ENCODE data around the gene MTURN.
"Not testable (repeated sequence)": the region's sequence is repeated elsewhere in the genome, so short reads cannot be mapped to it uniquely, and the experiment has no call there.

Gene MTURN

GRCh38 chr7:30134611-30135300, at the start of gene MTURN:
TSS of gene MTURN (plus strand) at chr7:30134986. CDS start at chr7:30135137, 151 bp downstream.
- peak; percentile 74 to 78 for DNase-seq (ENCODE audit: low read depth in 2 of 2)

- DNase-seq (ENCODE audit: low read depth in 2 of 2), result no peak
These were observed 48.3 kb upstream of the MTURN start for GRCh38 chr7:30086529-30086928.

DNA sequence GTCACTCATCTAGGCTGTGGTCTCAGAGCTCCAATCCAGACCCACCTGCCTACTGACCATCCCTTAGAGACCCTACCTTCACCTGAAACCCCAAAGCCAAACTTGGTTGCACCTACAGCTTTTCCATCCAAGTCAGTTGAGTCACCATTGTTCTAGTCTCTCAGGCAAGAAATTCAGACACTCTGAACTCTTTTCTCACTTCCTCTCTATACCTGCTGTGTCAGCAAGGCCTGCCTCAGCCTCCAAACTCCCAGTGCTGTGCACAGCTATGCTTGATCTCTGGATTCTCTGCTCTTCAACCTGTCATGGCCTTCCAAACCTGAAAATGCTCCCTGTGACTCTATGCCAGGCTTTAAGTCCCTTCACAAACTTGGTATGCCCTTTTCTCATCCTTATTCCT, 47.4 kb upstream of the MTURN start:
- DNase-seq (ENCODE audit: low read depth in 2 of 2), result no peak

DNA sequence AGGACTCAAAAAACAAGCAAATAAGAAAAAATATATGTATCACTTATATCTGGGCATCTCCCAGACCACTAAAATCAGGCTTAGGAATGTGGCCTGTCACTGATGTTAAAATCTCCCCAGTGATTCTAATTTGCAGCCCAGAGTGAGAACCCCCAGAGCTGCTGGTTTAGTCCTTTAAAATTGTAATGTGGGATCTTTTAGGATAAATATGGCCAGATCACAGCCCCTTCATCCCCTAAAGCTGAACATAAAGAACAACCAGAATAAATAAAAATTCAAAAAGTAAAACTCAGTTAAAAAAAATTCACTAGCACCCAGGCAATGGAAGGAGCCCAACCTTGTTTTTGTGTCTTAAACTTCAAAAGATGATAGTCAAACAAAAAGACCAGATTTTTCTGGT, 46.4 kb upstream of the MTURN start:
- DNase-seq (ENCODE audit: low read depth in 2 of 2), result no peak

DNA sequence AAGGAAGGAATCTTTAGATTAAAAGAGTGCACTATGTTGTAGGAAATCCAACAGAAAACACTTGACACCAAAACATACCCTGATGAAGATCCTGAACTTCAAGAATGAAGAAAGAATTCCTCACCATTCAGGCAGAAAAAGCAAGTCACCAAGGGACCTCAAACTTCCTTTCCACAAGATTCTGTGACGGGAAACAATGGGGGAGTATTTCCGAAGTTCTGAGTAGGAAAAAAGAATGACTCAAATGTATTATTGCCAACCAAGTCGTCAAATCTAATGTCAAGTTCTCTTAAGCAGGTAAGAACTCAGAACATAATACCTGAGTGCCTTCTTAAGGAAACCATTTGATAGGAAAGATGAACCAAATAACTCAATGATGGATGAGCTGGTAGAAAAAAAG, 44.7 kb upstream of the MTURN start:
- DNase-seq (ENCODE audit: low read depth in 2 of 2), result no peak

- no peak for DNase-seq (ENCODE audit: low read depth in 2 of 2)
These were observed 43.3 kb upstream of the MTURN start for GRCh38 chr7:30091491-30091912.

GRCh38 chr7:30091987-30092386, 42.8 kb upstream of the MTURN start:
- DNase-seq (ENCODE audit: low read depth in 2 of 2), result no peak

DNA sequence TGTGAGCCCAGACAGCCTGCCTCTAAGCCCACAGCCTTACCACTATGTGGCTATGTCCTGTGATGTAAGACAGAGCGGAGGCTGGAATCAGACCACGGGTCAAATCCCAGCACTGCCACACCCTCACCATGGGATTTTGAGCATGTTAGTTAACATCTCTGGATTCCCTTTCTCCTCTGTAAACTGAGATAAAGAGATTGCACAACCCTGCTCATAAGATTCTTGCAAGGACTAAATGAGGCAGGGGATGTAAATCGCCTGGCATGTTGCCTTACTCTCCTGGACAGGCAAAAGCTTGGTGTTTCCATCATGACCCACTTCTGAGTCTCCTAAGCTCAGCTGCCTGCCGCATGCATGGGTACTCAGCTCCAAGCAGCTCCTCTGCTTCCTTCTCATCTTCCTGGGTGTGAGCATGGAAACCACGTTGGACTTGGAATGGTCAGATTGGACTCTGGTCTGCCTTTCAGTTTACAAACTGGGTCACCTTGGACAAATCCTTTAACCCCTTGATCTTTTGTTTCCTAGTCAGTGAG, 41.3 kb upstream of the MTURN start:
- DNase-seq (ENCODE audit: low read depth in 2 of 2), result no peak

- DNase-seq (ENCODE audit: low read depth in 2 of 2), result not testable (repeated sequence)
These were observed 36.2 kb upstream of the MTURN start for GRCh38 chr7:30098599-30098998.

- no peak for DNase-seq (ENCODE audit: low read depth in 2 of 2)
These were observed 32.5 kb upstream of the MTURN start for GRCh38 chr7:30102281-30102680.

GRCh38 chr7:30104157-30104556, 30.6 kb upstream of the MTURN start:
- no peak for DNase-seq (ENCODE audit: low read depth in 2 of 2)

- DNase-seq (ENCODE audit: low read depth in 2 of 2), result no peak
These were observed 22.6 kb upstream of the MTURN start for GRCh38 chr7:30112103-30112713.

GRCh38 chr7:30113144-30113543, 21.6 kb upstream of the MTURN start:
- DNase-seq (ENCODE audit: low read depth in 2 of 2), result no peak

DNA sequence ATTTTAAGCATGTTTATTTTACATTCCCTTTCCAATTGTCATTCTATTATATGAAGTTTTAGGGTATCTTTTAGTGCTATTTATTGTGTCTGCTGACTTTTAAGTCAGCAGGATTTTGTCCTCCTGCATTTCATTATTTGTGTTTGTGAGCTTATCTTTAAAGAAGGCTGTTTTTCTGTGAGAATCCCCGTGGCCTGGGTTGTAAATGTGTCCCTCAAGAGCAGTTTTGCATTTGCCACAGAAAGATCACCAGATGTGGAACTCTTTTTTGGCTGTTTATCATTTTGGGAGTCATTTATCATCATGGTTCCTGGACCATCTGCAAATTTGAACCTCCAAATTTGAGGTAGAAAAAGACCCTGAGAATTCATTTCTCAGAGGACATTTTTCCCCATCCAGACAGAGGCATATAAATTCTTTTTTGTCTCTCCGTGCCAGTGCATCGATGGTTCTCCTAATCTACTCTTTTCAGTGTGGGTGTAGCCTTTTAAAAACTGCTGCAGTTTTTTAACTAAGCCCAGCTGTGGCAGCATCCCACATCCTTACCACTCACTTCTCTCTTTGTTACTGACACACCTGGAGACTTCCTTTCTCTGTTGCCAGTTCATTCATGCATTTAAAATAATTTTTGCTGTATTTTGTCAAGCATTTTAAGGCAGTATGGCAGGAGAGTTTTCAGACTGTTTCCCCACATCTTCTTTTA, 20.1 kb upstream of the MTURN start:
- no peak for DNase-seq (ENCODE audit: low read depth in 2 of 2)

DNA sequence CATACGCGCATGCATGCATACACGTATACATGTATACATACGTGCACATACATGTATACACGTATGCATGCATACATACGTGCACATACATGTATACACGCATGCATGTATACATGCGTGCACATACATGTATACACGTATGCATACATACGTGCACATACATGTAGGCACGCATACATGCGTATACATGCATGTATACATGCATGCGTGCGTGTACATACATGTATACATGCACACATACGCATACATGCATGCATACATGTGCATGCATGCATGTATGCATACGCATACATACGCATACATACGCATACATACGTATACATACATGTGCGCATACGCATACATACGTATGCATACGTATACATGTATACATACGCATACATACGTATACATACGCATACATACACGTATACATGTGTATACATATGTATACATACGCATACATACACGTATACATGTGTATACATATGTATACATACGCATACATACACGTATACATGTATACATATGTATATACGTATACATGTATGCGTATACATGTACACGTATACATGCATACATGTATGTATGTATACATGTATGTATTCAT, 19.0 kb upstream of the MTURN start:
- no peak for DNase-seq (ENCODE audit: low read depth in 2 of 2)

DNA sequence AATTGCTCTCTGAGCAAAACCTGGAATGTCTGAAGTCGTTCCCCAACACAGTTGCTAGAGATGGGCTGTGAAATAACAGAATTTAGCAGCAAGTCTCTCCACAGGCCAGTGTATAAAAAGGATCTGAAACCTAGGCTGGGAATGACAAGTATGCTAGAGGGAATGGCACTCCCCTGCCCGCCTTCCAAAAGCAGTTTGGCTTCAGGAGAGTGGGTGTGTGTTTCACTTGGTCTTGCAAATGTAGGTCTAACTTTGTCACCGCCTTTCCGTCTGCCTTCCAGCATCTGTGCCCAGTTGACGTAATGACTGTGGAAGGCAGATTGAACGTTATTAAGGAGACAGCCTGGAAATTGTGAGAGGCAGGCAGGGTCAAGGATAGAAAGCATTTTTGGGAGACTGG, 18.0 kb upstream of the MTURN start:
- no peak for DNase-seq (ENCODE audit: low read depth in 2 of 2)

GRCh38 chr7:30117896-30118295, 16.9 kb upstream of the MTURN start:
- DNase-seq (ENCODE audit: low read depth in 2 of 2), result no peak

GRCh38 chr7:30119890-30120577, 14.8 kb upstream of the MTURN start:
- DNase-seq (ENCODE audit: low read depth in 2 of 2), result no peak

- no peak for DNase-seq (ENCODE audit: low read depth in 2 of 2)
These were observed 813 bp upstream of the MTURN start for GRCh38 chr7:30133736-30134610.

DNA sequence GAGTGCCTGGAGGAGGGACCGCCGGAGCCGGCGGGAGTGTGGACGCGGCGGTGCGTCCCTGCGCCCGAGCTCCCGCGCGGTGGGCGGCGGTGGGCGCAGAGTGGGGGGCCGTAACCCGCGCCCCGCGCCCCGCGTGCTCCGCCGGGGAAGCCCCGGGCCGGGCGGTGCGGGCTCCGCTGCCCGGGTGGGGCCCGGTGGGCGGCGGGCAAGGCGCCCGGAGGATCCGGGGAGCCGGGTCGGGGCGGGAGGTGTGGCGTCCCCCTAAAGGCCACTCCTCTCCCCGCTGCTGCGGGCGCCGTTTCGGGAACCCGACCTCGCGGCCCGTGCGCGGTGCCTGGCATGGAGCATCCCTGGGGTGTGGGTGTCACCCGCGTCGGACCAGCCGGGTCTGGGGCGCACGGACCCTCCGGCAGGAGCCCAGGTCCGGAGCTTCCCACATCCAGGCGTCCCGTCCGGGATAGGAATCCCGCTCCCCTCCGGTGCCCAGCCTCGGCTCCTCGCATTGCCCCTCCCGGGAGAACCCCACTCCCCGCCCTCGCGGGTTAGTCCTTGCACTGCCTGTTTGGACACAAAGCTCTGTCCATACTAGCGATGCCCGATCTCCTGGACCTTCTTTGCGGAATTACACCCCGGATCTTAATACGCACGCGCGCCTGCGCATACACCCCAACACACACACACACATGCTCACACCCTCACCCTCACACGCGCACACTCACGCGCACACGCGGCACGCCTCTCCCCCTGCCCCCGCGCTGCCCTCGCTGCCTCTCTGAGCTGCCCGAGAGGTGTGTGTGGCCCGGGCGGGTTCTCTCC, 723 bp downstream of the MTURN start:
- peak; percentile 23 to 48 for DNase-seq (ENCODE audit: low read depth in 2 of 2)

Measured in stimulated activated CD4-positive, alpha-beta T cell treated with anti-CD3 and anti-CD28 coated beads, Interleukin-12 subunit alpha, Interleukin-12 subunit beta, amount 100 ng/mL, for 24 hours (primary cell).